ENCODE results near the gene OR2A14.
"Not testable (repeated sequence)": the region's sequence is repeated elsewhere in the genome, so short reads cannot be mapped to it uniquely, and the experiment has no call there.

OR2A14 gene

GRCh38 chr7:144144426-144144825, 21.4 kb downstream of the OR2A14 start:
- in situ Hi-C loops (cut with MboI; ENCODE audit: low sequenced_read_pairs), result no loop called here

GRCh38 chr7:144148224-144148827, 25.4 kb downstream of the OR2A14 start:
- in situ Hi-C loops (cut with MboI; ENCODE audit: low sequenced_read_pairs), result no loop called here

- in situ Hi-C loops (cut with MboI; ENCODE audit: low sequenced_read_pairs), result no loop called here
Observed at GRCh38 chr7:144158861-144159260, 35.9 kb downstream of the OR2A14 start.

- in situ Hi-C loops (cut with MboI; ENCODE audit: low sequenced_read_pairs), result no loop called here
Observed at GRCh38 chr7:144164784-144165183, 41.8 kb downstream of the OR2A14 start.

- in situ Hi-C loops (cut with MboI; ENCODE audit: low sequenced_read_pairs), result not testable (repeated sequence)
Observed at GRCh38 chr7:144171594-144172350, 48.8 kb downstream of the OR2A14 start.

GRCh38 chr7:144174613-144175012, 51.6 kb downstream of the OR2A14 start:
- in situ Hi-C loops (cut with MboI; ENCODE audit: low sequenced_read_pairs), result no loop called here

GRCh38 chr7:144178380-144179164, 55.6 kb downstream of the OR2A14 start:
- in situ Hi-C loops (cut with MboI; ENCODE audit: low sequenced_read_pairs), result not testable (repeated sequence)

- in situ Hi-C loops (cut with MboI; ENCODE audit: low sequenced_read_pairs), result not testable (repeated sequence)
Observed at GRCh38 chr7:144179165-144179479, 56.1 kb downstream of the OR2A14 start.
